Stimulated activated CD8-positive, alpha-beta memory T cell treated with anti-CD3 and anti-CD28 coated beads, Interleukin-12 subunit alpha, Interleukin-12 subunit beta, amount 100 ng/mL, for 24 hours (primary cell): ENCODE measurements around the gene USP24.
"Not testable (repeated sequence)": the region's sequence is repeated elsewhere in the genome, so short reads cannot be mapped to it uniquely, and the experiment has no call there.

ENCODE experiments used
- DNase-seq: peaks from one replicate; pipeline ENCODE4 v3.0.0-alpha.2; 2020; ENCODE audit errors: extremely low read depth

USP24 gene

GRCh38 chr1:55232448-55233144 lies 17.4 kb upstream of the USP24 start:
- no peak for DNase-seq

GRCh38 chr1:55231745-55232144 lies 16.6 kb upstream of the USP24 start:
- no peak for DNase-seq

GRCh38 chr1:55230659-55231058 lies 15.5 kb upstream of the USP24 start:
- DNase-seq = no peak

GRCh38 chr1:55229726-55230125 lies 14.6 kb upstream of the USP24 start:
- DNase-seq = not testable (repeated sequence)

- DNase-seq = no peak
Measured at GRCh38 chr1:55225228-55225627, 10.1 kb upstream of the USP24 start.

GRCh38 chr1:55224729-55225128 lies 9.6 kb upstream of the USP24 start:
- no peak for DNase-seq

- DNase-seq = no peak
Measured at GRCh38 chr1:55222152-55222551, 7.0 kb upstream of the USP24 start.

GRCh38 chr1:55217226-55217986 lies 2.2 kb upstream of the USP24 start:
- no peak for DNase-seq

- DNase-seq = no peak
Measured at GRCh38 chr1:55216096-55216495, 932 bp upstream of the USP24 start.

GRCh38 chr1:55214934-55215193 lies 300 bp downstream of the USP24 start:
- no peak for DNase-seq

- DNase-seq = no peak
Measured at GRCh38 chr1:55214212-55214933, 791 bp downstream of the USP24 start.

- DNase-seq = no peak
Measured at GRCh38 chr1:55213885-55214211, 1.3 kb downstream of the USP24 start.

- no peak for DNase-seq
Measured at GRCh38 chr1:55213151-55213884, 1.8 kb downstream of the USP24 start.

GRCh38 chr1:55212349-55213150 lies 2.6 kb downstream of the USP24 start:
- no peak for DNase-seq

- DNase-seq = no peak
Measured at GRCh38 chr1:55211863-55212262, 3.3 kb downstream of the USP24 start.

GRCh38 chr1:55210990-55211801 lies 4.0 kb downstream of the USP24 start:
- DNase-seq = no peak

- no peak for DNase-seq
Measured at GRCh38 chr1:55209247-55209646, 5.9 kb downstream of the USP24 start.

- DNase-seq = no peak
Measured at GRCh38 chr1:55206210-55206609, 9.0 kb downstream of the USP24 start.

- no peak for DNase-seq
Measured at GRCh38 chr1:55204997-55205396, 10.2 kb downstream of the USP24 start.

- DNase-seq = no peak
Measured at GRCh38 chr1:55203064-55203463, 12.1 kb downstream of the USP24 start.

- no peak for DNase-seq
Measured at GRCh38 chr1:55200667-55201066, 14.5 kb downstream of the USP24 start.
